ENCODE data around the gene CRYBG1. TPM values are rescaled to one million over a fixed set of nuclear protein-coding genes. Genes with fewer than 3 reads are reported as not detected.

The CRYBG1 gene
- total and polyA plus RNA-seq, 2 of the 13 experiments (the other 11 are each of a cell fraction or from before 2014, with no cell fraction given) = 10.1 to 21.9 TPM

GRCh38 chr6:106456756-106457155 is 96.2 kb downstream of the CRYBG1 start:
- Histone ChIP-seq H3K27ac (ENCODE audit: extremely low read length, insufficient read depth, low read length) (no peak overlapping the region), H4K20me1 (ENCODE audit: insufficient read depth, low read length) (no peaks in the 10 kb centered on the region), H3K36me3 (replicated peaks in 1 of 2; ENCODE audit: control insufficient read depth in 1 of 2, insufficient read depth in 2 of 2, low read length in 2 of 2) (no peaks in the 10 kb centered on the region), H3K27me3 (ENCODE audit: control insufficient read depth in 1 of 2, insufficient read depth in 2 of 2, low read length in 2 of 2) (no peaks in the 10 kb centered on the region), H3K9me3 (ENCODE audit: low read length) (no peaks in the 10 kb centered on the region), H2AFZ (ENCODE audit: low read length) (no peak overlapping the region), H3K79me2 (ENCODE audit: insufficient read depth, low read length) (no peaks in the 10 kb centered on the region), H3K4me3 (replicated peaks in 1 of 3; ENCODE audit: insufficient read depth in 1 of 3, low read depth in 2 of 3, low read length in 3 of 3) (no peak overlapping the region), H3K4me2 (ENCODE audit: low read depth, low read length) (no peak overlapping the region), H3K9ac (ENCODE audit: insufficient read depth, low read depth, low read length) (no peak overlapping the region), H3K4me1 (ENCODE audit: insufficient read depth, low read length) (peaks cover 30% of the 10 kb centered on the region)
- in situ Hi-C loops (cut with HindIII; ENCODE audit: extremely low pct_ligation_motif_present, low pct_unique_long_range_greater_than_20kb) = no loop called here
- ATAC-seq = no peak
- ChIA-PET CTCF (ENCODE audit: low intra/inter-chr PET ratio, low total read pairs) (no interaction called here), POLR2A (no interaction called here)
- FAIRE-seq = no peak
- no peak for TF ChIP-seq ZFP91 (CRISPR knock-in tag; IDR thresholded peaks at IDR 0.05; ENCODE audit: borderline replicate concordance)
- no peak for TF ChIP-seq ZNF607 (CRISPR knock-in tag; IDR thresholded peaks at IDR 0.05; ENCODE audit: borderline replicate concordance)
- no peak for TF ChIP-seq HHEX (CRISPR knock-in tag; IDR thresholded peaks at IDR 0.05)
- TF ChIP-seq ZNF792 (CRISPR knock-in tag; IDR thresholded peaks at IDR 0.05) = no peak
- no peak for TF ChIP-seq ZHX2 (IDR thresholded peaks at IDR 0.05; ENCODE audit: low read depth)
- TF ChIP-seq ZHX2 (CRISPR knock-in tag; IDR thresholded peaks at IDR 0.05; ENCODE audit: borderline replicate concordance) = no peak
- no peak for TF ChIP-seq ZBTB42 (CRISPR knock-in tag; IDR thresholded peaks at IDR 0.05)
- no TSS peak for BruUV-seq (replicated peaks)
- 24% methylated on average over 1 of the region's 1 CpG for WGBS (ENCODE audit: low lambda C conversion rate)
- no peak for DNase-seq (ENCODE audit: low spot score)
- intact Hi-C loops (cut with micrococcal nuclease; ENCODE audit: unreplicated experiment) = no loop called here
